Suprapubic skin (tissue), 3 donors: ENCODE data around the gene ZDHHC24.

Experiments used
- CTCF ChIP-seq, 2 donors: fragments of 200-600 bp in 1 of 2; fragments of 450-650 bp in 1 of 2; sonication (generic) in 1 of 2; IDR thresholded peaks; one replicate each; pipeline ENCODE4 v1.5.1; 2016 to 2019; ENCODE audit warnings: antibody characterized with exemption in 2 of 2, mild to moderate bottlenecking in 1 of 2, moderate library complexity in 1 of 2
- POLR2AphosphoS5 ChIP-seq, 3 donors: sonication (generic); formaldehyde crosslinking; IDR thresholded peaks; one replicate each; pipeline ENCODE4 v1.6.1; 2017; ENCODE audit warnings: antibody characterized with exemption in 3 of 3

GRCh38 chr11:66593303-66593635 lies 47.4 kb upstream of the ZDHHC24 start:
- TF ChIP-seq CTCF (IDR thresholded peaks at IDR 0.05) (no peak), POLR2AphosphoS5 (IDR thresholded peaks at IDR 0.05) (no peak)
